ENCODE measurements around the gene UGGT1. TPM values are rescaled to one million over a fixed set of nuclear protein-coding genes. Genes with fewer than 3 reads are reported as not detected.

The UGGT1 gene
- total RNA-seq, 5 donors from 2014 or later (not counting 1 experiment from before 2014, with no cell fraction given): 46.0 to 50.8 (median 48.4) TPM

GRCh38 chr2:128057334-128057733 lies 33.7 kb upstream of the UGGT1 start:
- Histone ChIP-seq H3K9me3 (no peaks in the 10 kb centered on the region), H3K27me3 (replicated peaks in 1 of 2; ENCODE audit: control insufficient read depth in 2 of 2, extremely low read depth in 1 of 2, insufficient read depth in 2 of 2, low read length in 1 of 2) (peaks cover 0 to 29% of the 10 kb centered on the region in 2 experiments), H3K4me3 (ENCODE audit: control insufficient read depth in 1 of 2, extremely low read depth in 1 of 2, low read length in 1 of 2) (no peak overlapping the region), H3K36me3 (ENCODE audit: control insufficient read depth in 2 of 2, extremely low read depth in 1 of 2, insufficient read depth in 1 of 2, low read length in 1 of 2) (no peaks in the 10 kb centered on the region), H3K4me1 (ENCODE audit: control insufficient read depth in 1 of 2, extremely low read depth in 1 of 2, insufficient read depth in 2 of 2, low read length in 2 of 2) (no peaks in the 10 kb centered on the region), H3K27ac (ENCODE audit: low read length) (no peak overlapping the region)
- Mint-ChIP-seq H3K9me3 (no peaks in the 10 kb centered on the region), H3K4me3 (no peak overlapping the region), H3K36me3 (no peaks in the 10 kb centered on the region), H3K27me3 (peaks cover 4 to 28% of the 10 kb centered on the region in 2 donors), H3K27ac (no peak overlapping the region), H3K4me1 (no peaks in the 10 kb centered on the region)
- no CpG with 5 or more reads among the region's 3 CpGs for WGBS (ENCODE audit: insufficient coverage)
- ChIA-PET POLR2A (interaction anchor here in 1 of 2 donors (0.7 kb wide), 1 partner anchor 179 kb away, joined by 9 read pairs; no protein-coding TSS in a partner anchor), CTCF (no interaction called here)
- no peak for DNase-seq
- ATAC-seq (replicated peaks in 1 of 4): no peak

DNA sequence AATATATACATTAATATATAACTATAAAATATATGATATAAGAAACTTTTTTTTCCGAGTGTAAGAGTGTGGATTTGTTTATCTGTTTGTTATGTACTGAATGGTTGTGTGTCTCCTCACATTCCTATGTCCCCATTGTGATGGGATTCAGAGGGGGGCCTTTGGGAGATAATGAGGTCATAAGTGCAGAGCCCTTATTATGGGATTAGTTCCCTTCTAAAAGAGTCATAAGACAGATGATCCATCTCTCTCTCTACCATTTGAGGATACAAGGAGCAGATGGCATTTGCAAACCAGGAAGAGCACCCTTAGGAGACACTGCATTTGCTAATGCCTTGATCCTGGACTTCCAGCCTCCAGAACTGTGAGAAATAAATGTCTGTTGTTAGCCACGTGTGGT lies 32.9 kb upstream of the UGGT1 start:
- no peaks in the 10 kb centered on the region for H3K9me3 ChIP-seq
- H3K36me3 Mint-ChIP-seq: no peaks in the 10 kb centered on the region
- no peaks in the 10 kb centered on the region for H3K4me1 ChIP-seq (ENCODE audit: control insufficient read depth in 1 of 2, extremely low read depth in 1 of 2, insufficient read depth in 2 of 2, low read length in 2 of 2)
- H3K4me3 Mint-ChIP-seq: no peak overlapping the region
- WGBS (ENCODE audit: insufficient coverage): 80% methylated on average over 1 of the region's 2 CpGs
- ATAC-seq (replicated peaks in 1 of 4) (no peak), DNase-seq (no peak)
- H3K27me3 Mint-ChIP-seq: peaks cover 4 to 21% of the 10 kb centered on the region in 2 donors
- POLR2A ChIA-PET: interaction anchor here in 1 of 2 donors (0.5 kb wide), 1 partner anchor 275 kb away, joined by 5 read pairs; no protein-coding TSS in a partner anchor
- H3K27me3 ChIP-seq (replicated peaks in 1 of 2; ENCODE audit: control insufficient read depth in 2 of 2, extremely low read depth in 1 of 2, insufficient read depth in 2 of 2, low read length in 1 of 2): peaks cover 0 to 23% of the 10 kb centered on the region in 2 experiments
- H3K27ac Mint-ChIP-seq: no peak overlapping the region
- no peaks in the 10 kb centered on the region for H3K4me1 Mint-ChIP-seq
- no peaks in the 10 kb centered on the region for H3K36me3 ChIP-seq (ENCODE audit: control insufficient read depth in 2 of 2, extremely low read depth in 1 of 2, insufficient read depth in 1 of 2, low read length in 1 of 2)
- H3K27ac ChIP-seq (ENCODE audit: low read length): no peak overlapping the region
- H3K4me3 ChIP-seq (ENCODE audit: control insufficient read depth in 1 of 2, extremely low read depth in 1 of 2, low read length in 1 of 2): no peak overlapping the region
- CTCF ChIA-PET: no interaction called here
- H3K9me3 Mint-ChIP-seq: no peaks in the 10 kb centered on the region

DNA sequence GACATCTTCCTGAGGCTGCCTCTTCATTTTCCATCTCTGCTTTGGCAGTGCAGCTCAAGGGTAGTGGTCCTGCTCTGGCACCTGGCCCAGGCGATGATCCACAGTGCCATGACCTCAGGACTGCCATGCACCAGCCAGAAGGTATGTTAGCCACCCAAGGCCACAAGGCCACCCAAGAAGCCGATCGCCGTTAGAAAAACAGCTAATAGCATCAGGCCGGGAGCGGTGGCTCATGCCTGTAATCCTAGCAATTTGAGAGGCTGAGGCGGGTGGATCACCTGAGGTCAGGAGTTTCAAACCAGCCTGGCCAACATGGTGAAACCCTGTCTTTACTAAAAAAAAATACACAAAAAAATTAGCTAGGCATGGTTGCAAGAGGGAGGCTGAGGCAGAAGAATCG lies 28.4 kb upstream of the UGGT1 start:
- ATAC-seq (replicated peaks in 1 of 4): no peak
- H3K36me3 ChIP-seq (ENCODE audit: control insufficient read depth in 2 of 2, extremely low read depth in 1 of 2, insufficient read depth in 1 of 2, low read length in 1 of 2): no peaks in the 10 kb centered on the region
- Mint-ChIP-seq H3K4me1 (no peaks in the 10 kb centered on the region), H3K27me3 (peaks cover 0 to 2% of the 10 kb centered on the region in 2 donors), H3K36me3 (no peaks in the 10 kb centered on the region), H3K9me3 (no peaks in the 10 kb centered on the region), H3K4me3 (no peak overlapping the region), H3K27ac (no peak overlapping the region)
- WGBS (ENCODE audit: insufficient coverage): 99% methylated on average over 4 of the region's 8 CpGs
- H3K4me1 ChIP-seq (ENCODE audit: control insufficient read depth in 1 of 2, extremely low read depth in 1 of 2, insufficient read depth in 2 of 2, low read length in 2 of 2): peaks cover 0 to 2% of the 10 kb centered on the region in 2 experiments
- H3K27me3 ChIP-seq (replicated peaks in 1 of 2; ENCODE audit: control insufficient read depth in 2 of 2, extremely low read depth in 1 of 2, insufficient read depth in 2 of 2, low read length in 1 of 2): peaks cover 0 to 4% of the 10 kb centered on the region in 2 experiments
- POLR2A ChIA-PET: no interaction called here
- no peaks in the 10 kb centered on the region for H3K9me3 ChIP-seq
- no peak for DNase-seq
- CTCF ChIA-PET: interaction anchor here (0.6 to 1.5 kb wide), 2 partner anchors 28 to 342 kb away, joined by 5 to 6 read pairs; partner anchors contain the start of gene UGGT1 (in 1 of the 2)
- no peak overlapping the region for H3K27ac ChIP-seq (ENCODE audit: low read length)
- no peak overlapping the region for H3K4me3 ChIP-seq (ENCODE audit: control insufficient read depth in 1 of 2, extremely low read depth in 1 of 2, low read length in 1 of 2)

GRCh38 chr2:128064353-128064752 lies 26.6 kb upstream of the UGGT1 start:
- Mint-ChIP-seq H3K27me3 (peaks cover 0 to 2% of the 10 kb centered on the region in 2 donors), H3K27ac (no peak overlapping the region), H3K9me3 (no peaks in the 10 kb centered on the region), H3K4me3 (no peak overlapping the region), H3K36me3 (no peaks in the 10 kb centered on the region), H3K4me1 (no peaks in the 10 kb centered on the region)
- H3K4me3 ChIP-seq (ENCODE audit: control insufficient read depth in 1 of 2, extremely low read depth in 1 of 2, low read length in 1 of 2): no peak overlapping the region
- no peaks in the 10 kb centered on the region for H3K36me3 ChIP-seq (ENCODE audit: control insufficient read depth in 2 of 2, extremely low read depth in 1 of 2, insufficient read depth in 1 of 2, low read length in 1 of 2)
- CTCF ChIA-PET: interaction anchor here in 1 of 2 donors (0.9 kb wide), 1 partner anchor 40 kb away, joined by 3 read pairs; no protein-coding TSS in a partner anchor
- no peaks in the 10 kb centered on the region for H3K9me3 ChIP-seq
- POLR2A ChIA-PET: no interaction called here
- H3K4me1 ChIP-seq (ENCODE audit: control insufficient read depth in 1 of 2, extremely low read depth in 1 of 2, insufficient read depth in 2 of 2, low read length in 2 of 2): peaks cover 0 to 2% of the 10 kb centered on the region in 2 experiments
- H3K27me3 ChIP-seq (replicated peaks in 1 of 2; ENCODE audit: control insufficient read depth in 2 of 2, extremely low read depth in 1 of 2, insufficient read depth in 2 of 2, low read length in 1 of 2): no peaks in the 10 kb centered on the region
- no peak overlapping the region for H3K27ac ChIP-seq (ENCODE audit: low read length)
- WGBS (ENCODE audit: insufficient coverage): no CpG with 5 or more reads among the region's 1 CpG
- DNase-seq (no peak), ATAC-seq (replicated peaks in 1 of 4) (no peak)

DNA sequence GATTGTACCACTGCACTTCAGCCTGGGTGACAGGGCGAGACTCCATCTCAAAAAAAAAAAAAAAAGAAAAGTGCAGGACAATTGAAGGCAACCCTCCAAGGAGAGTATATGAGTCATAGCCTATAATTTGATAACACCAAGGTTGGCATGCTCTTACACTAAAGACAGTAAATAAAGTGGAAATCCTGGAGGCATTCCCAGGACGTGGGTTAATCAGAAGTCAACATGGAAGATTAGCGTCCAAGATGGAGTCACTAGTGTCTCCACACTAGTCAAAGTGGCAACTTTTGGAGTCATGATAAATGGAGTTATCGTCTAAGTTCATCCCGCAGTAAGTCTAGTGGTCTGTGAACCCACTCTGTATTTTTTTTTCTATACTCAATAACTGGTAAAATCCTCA lies 21.2 kb upstream of the UGGT1 start:
- CTCF ChIA-PET: no interaction called here
- H3K4me3 Mint-ChIP-seq: no peak overlapping the region

GRCh38 chr2:128073278-128073677 lies 17.7 kb upstream of the UGGT1 start:
- H3K27me3 Mint-ChIP-seq: no peaks in the 10 kb centered on the region
- 86% methylated on average over 3 of the region's 3 CpGs for WGBS (ENCODE audit: insufficient coverage)
- H3K9me3 ChIP-seq: no peaks in the 10 kb centered on the region
- no peaks in the 10 kb centered on the region for H3K36me3 ChIP-seq (ENCODE audit: control insufficient read depth in 2 of 2, extremely low read depth in 1 of 2, insufficient read depth in 1 of 2, low read length in 1 of 2)
- ATAC-seq (replicated peaks in 1 of 4) (no peak), DNase-seq (no peak)
- ChIA-PET POLR2A (interaction anchor here in 1 of 2 donors (0.6 kb wide), 1 partner anchor 120 kb away, joined by 3 read pairs; no protein-coding TSS in a partner anchor), CTCF (no interaction called here)
- H3K4me1 Mint-ChIP-seq: no peaks in the 10 kb centered on the region
- H3K27ac ChIP-seq (ENCODE audit: low read length): no peak overlapping the region
- H3K4me3 Mint-ChIP-seq: no peak overlapping the region
- H3K4me1 ChIP-seq (ENCODE audit: control insufficient read depth in 1 of 2, extremely low read depth in 1 of 2, insufficient read depth in 2 of 2, low read length in 2 of 2): no peaks in the 10 kb centered on the region
- no peaks in the 10 kb centered on the region for H3K9me3 Mint-ChIP-seq
- no peaks in the 10 kb centered on the region for H3K36me3 Mint-ChIP-seq
- H3K27ac Mint-ChIP-seq: no peak overlapping the region
- H3K27me3 ChIP-seq (replicated peaks in 1 of 2; ENCODE audit: control insufficient read depth in 2 of 2, extremely low read depth in 1 of 2, insufficient read depth in 2 of 2, low read length in 1 of 2): no peaks in the 10 kb centered on the region
- H3K4me3 ChIP-seq (ENCODE audit: control insufficient read depth in 1 of 2, extremely low read depth in 1 of 2, low read length in 1 of 2): no peak overlapping the region

More for the DNA sequence above, 21.2 kb upstream of the UGGT1 start:
- ATAC-seq (replicated peaks in 1 of 4): no peak
- POLR2A ChIA-PET: no interaction called here
- DNase-seq: no peak
- Histone ChIP-seq H3K27ac (ENCODE audit: low read length) (no peak overlapping the region), H3K9me3 (no peaks in the 10 kb centered on the region), H3K4me1 (ENCODE audit: control insufficient read depth in 1 of 2, extremely low read depth in 1 of 2, insufficient read depth in 2 of 2, low read length in 2 of 2) (no peaks in the 10 kb centered on the region), H3K36me3 (ENCODE audit: control insufficient read depth in 2 of 2, extremely low read depth in 1 of 2, insufficient read depth in 1 of 2, low read length in 1 of 2) (no peaks in the 10 kb centered on the region), H3K4me3 (ENCODE audit: control insufficient read depth in 1 of 2, extremely low read depth in 1 of 2, low read length in 1 of 2) (no peak overlapping the region), H3K27me3 (replicated peaks in 1 of 2; ENCODE audit: control insufficient read depth in 2 of 2, extremely low read depth in 1 of 2, insufficient read depth in 2 of 2, low read length in 1 of 2) (no peaks in the 10 kb centered on the region)
- Mint-ChIP-seq H3K36me3 (no peaks in the 10 kb centered on the region), H3K27ac (no peak overlapping the region), H3K4me1 (no peaks in the 10 kb centered on the region), H3K27me3 (no peaks in the 10 kb centered on the region), H3K9me3 (no peaks in the 10 kb centered on the region)
- no CpG with 5 or more reads among the region's 5 CpGs for WGBS (ENCODE audit: insufficient coverage)
